ENCODE measurements around the gene ATG9B.

DNA sequence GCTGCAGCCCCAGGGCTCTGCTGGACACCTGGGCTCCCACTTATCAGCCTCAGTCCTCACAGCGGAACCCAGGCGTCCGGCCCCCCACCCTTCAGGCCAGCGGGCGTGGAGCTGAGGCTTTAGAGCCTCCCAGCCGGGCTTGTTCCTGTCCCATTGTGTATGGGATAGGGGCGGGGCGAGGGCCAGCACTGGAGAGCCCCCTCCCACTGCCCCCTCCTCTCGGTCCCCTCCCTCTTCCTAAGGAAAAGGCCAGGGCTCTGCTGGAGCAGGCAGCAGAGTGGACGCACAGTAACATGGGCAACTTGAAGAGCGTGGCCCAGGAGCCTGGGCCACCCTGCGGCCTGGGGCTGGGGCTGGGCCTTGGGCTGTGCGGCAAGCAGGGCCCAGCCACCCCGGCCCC lies 30.8 kb downstream of the ATG9B start:
- TF ChIP-seq, protein P1, sequence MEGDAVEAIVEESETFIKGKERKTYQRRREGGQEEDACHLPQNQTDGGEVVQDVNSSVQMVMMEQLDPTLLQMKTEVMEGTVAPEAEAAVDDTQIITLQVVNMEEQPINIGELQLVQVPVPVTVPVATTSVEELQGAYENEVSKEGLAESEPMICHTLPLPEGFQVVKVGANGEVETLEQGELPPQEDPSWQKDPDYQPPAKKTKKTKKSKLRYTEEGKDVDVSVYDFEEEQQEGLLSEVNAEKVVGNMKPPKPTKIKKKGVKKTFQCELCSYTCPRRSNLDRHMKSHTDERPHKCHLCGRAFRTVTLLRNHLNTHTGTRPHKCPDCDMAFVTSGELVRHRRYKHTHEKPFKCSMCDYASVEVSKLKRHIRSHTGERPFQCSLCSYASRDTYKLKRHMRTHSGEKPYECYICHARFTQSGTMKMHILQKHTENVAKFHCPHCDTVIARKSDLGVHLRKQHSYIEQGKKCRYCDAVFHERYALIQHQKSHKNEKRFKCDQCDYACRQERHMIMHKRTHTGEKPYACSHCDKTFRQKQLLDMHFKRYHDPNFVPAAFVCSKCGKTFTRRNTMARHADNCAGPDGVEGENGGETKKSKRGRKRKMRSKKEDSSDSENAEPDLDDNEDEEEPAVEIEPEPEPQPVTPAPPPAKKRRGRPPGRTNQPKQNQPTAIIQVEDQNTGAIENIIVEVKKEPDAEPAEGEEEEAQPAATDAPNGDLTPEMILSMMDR (conservative IDR thresholded peaks at IDR 0.05; ENCODE audit: low read length) = no peak
- TF ChIP-seq EZH2phosphoT487 (IDR thresholded peaks at IDR 0.05; ENCODE audit: borderline replicate concordance) = no peak
